Adrenal gland (tissue), 12 donors: ENCODE data around the gene SLIT3. TPM values are rescaled to one million over a fixed set of nuclear protein-coding genes. Genes with fewer than 3 reads are reported as not detected.

Source experiments
- DNase-seq, 7 donors: peaks; one replicate each; pipeline ENCODE4 v3.0.0-alpha.2; 2019 to 2020
- H3K27ac ChIP-seq, 5 donors: fragments of 200-600 bp; sonication (generic) in 4 of 5; 1 replicate in 3 of 5; 2 replicates in 2 of 5; pipeline versions ENCODE4 v1.5.1 to v1.8.0; 2016 to 2020; ENCODE audit warnings: mild to moderate bottlenecking in 1 of 5
- H3K27me3 ChIP-seq: fragments of 200-600 bp; 2 replicates; pipeline ENCODE4 v1.8.0; 2021
- H3K36me3 ChIP-seq, 2 donors: fragments of 200-600 bp; replicated peaks in 1 of 2; 1 replicate in 1 of 2; 2 replicates in 1 of 2; pipeline versions ENCODE4 v1.5.1 to v1.8.0; 2018 to 2022
- H3K4me1 ChIP-seq, 2 donors: fragments of 200-600 bp; replicated peaks in 1 of 2; 1 replicate in 1 of 2; 2 replicates in 1 of 2; pipeline versions ENCODE4 v1.5.1 to v1.8.0; 2018 to 2021
- H3K4me3 ChIP-seq, 4 donors: fragments of 200-600 bp; sonication (generic) in 3 of 4; one replicate each; pipeline ENCODE4 v1.5.1; 2016 to 2018
- H3K9me3 ChIP-seq, 3 donors: fragments of 200-600 bp; sonication (generic) in 1 of 3; replicated peaks in 1 of 3; 1 replicate in 2 of 3; 2 replicates in 1 of 3; pipeline versions ENCODE4 v1.5.1 to v1.8.0; 2016 to 2021
- POLR2A ChIP-seq, 2 donors: fragments of 450-650 bp; IDR thresholded peaks; one replicate each; pipeline ENCODE4 v1.6.1; 2017; ENCODE audit warnings: antibody characterized with exemption in 2 of 2, mild to moderate bottlenecking in 2 of 2, moderate library complexity in 1 of 2
- WGBS, 4 donors: extraction: QIAGEN DNeasy Blood & Tissue Kit in 2 of 4; methylation state at CpG; one replicate each; pipeline versions ENCODE4 v1.1.5 to v1.1.7; 2013 to 2017; 5-methylcytosine and 5-hydroxymethylcytosine counted together
- intact Hi-C, 2 donors: fragments of 100-400 bp; cut with DNase I; formaldehyde crosslinking; loops; one replicate each; pipeline versions ENCODE4 v1.14.1 to v1.15.0; 2022 to 2023
- polyA plus RNA-seq, 3 donors: library from polyadenylated mRNA; stranded (reverse); fragments of 200-250 nt in 2 of 3; fragments of 350-450 nt in 1 of 3; fragmentation: Illumina TruSeq in 1 of 3; extraction: RNeasy Lipid Tissue Mini Kit (QIAGEN cat#74804) in 1 of 3; gene quantifications; one replicate each; pipeline ENCODE4 v1.2.3, GENCODE V29; 2013 to 2014
- total RNA-seq, 9 donors: library from RNA; depleted of rRNA in 4 of 9; stranded (reverse); fragments of >200 nt in 4 of 9; fragments of 120-200 nt in 1 of 9; fragmentation: NEBNext Ultra II Directional in 1 of 9; extraction: Animal tissue kit (Norgen Biotek cat#: 25700) in 1 of 9; gene quantifications; one replicate each; pipeline versions ENCODE4 v1.1.0 to v1.2.4, GENCODE V29; 2013 to 2023
- TF ChIP-seq, protein P1 (sequence below), 6 experiments: fragments of 450-650 bp in 4 of 6; fragments of 200-600 bp in 2 of 6; sonication (generic) in 1 of 6; IDR thresholded peaks; 1 replicate in 5 of 6; 2 replicates in 1 of 6; pipeline versions ENCODE4 v1.5.1 to v1.8.0; 2016 to 2021; ENCODE audit warnings: antibody characterized with exemption in 6 of 6, mild to moderate bottlenecking in 2 of 6, moderate library complexity in 1 of 6
- donor health status: healthy with polysubstance abuse.
- donor health status: Bipolar disorder and iron deficiency.
- donor health status: DM: yes; HTN: yes; CAD: no.
- donor health status: DM: no; HTN: no; CAD: no.
- donor health status: DM: no; HTN: no; CAD: no.
- donor health status: DM: yes; HTN: yes; CAD: no.

Gene SLIT3
- total and polyA plus RNA-seq, 12 donors: 10.0 to 94.1 (median 32.8) TPM

DNA sequence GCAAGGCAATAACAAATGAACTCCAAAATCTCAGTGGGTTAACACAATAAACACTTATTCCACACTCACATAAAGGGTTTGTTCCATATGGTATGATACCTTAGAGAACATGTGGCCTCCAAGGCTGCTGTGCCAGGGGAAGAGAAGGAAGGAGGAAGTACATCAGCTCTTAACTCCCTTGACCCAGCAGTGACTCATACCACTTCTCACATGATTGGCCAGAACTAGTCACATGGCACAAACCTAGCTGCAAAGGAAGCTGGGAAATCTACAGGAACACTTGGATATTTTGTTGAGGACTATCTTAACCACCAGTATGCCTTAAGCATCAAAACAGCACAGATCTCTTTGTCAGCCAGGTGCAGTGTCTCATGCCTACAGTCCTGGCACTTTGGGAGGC, 99.3 kb downstream of the SLIT3 start:
- Histone ChIP-seq H3K27me3 (no peaks in the 10 kb centered on the region), H3K4me3 (no peak overlapping the region), H3K36me3 (no peaks in the 10 kb centered on the region), H3K27ac (no peak overlapping the region), H3K4me1 (no peaks in the 10 kb centered on the region), H3K9me3 (no peaks in the 10 kb centered on the region)
- no peak for DNase-seq
- TF ChIP-seq, protein P1, sequence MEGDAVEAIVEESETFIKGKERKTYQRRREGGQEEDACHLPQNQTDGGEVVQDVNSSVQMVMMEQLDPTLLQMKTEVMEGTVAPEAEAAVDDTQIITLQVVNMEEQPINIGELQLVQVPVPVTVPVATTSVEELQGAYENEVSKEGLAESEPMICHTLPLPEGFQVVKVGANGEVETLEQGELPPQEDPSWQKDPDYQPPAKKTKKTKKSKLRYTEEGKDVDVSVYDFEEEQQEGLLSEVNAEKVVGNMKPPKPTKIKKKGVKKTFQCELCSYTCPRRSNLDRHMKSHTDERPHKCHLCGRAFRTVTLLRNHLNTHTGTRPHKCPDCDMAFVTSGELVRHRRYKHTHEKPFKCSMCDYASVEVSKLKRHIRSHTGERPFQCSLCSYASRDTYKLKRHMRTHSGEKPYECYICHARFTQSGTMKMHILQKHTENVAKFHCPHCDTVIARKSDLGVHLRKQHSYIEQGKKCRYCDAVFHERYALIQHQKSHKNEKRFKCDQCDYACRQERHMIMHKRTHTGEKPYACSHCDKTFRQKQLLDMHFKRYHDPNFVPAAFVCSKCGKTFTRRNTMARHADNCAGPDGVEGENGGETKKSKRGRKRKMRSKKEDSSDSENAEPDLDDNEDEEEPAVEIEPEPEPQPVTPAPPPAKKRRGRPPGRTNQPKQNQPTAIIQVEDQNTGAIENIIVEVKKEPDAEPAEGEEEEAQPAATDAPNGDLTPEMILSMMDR (IDR thresholded peaks at IDR 0.05): no peak
- no peak for TF ChIP-seq POLR2A (IDR thresholded peaks at IDR 0.05)
- intact Hi-C loops: no loop called here

DNA sequence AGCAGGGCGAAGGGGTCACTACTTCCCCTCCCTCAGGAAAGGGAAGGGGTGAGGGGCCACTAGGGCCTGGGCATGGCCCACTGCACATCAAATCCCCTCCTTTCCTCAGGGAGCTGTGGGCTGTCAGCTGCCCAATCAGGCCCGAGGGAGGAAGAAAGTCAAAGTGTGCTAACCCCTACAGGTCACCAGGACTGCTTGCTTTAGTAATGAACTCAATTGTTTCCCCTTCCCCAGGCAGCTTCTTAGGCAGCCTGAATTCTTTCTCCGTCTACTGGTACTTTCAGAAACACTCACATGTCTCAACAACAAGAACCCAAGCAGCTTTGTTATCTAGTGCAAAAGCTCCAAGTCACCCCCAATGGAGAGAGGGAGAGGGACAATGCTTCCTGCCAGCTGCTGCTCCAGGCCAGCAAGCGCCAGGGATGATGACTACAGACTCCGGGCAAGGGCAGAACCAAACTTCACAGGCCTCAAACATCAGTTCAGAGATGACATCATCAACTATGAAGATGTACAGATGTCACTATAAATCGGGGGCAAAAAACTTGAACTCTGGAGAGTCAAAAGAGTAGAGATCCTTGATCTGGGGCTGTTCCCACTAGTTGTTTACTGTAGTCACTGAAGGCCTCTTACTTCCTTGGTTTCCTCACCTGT, 100.7 kb downstream of the SLIT3 start:
- H3K9me3 ChIP-seq: no peaks in the 10 kb centered on the region
- no peaks in the 10 kb centered on the region for H3K36me3 ChIP-seq
- no peaks in the 10 kb centered on the region for H3K27me3 ChIP-seq
- H3K4me1 ChIP-seq: no peaks in the 10 kb centered on the region
- TF ChIP-seq POLR2A (IDR thresholded peaks at IDR 0.05): no peak
- TF ChIP-seq, protein P1 (IDR thresholded peaks at IDR 0.05): no peak
- no peak overlapping the region for H3K27ac ChIP-seq
- H3K4me3 ChIP-seq: no peak overlapping the region
- no peak for DNase-seq
- 68 to 78% (median 77%) methylated on average over 5 to 6 of the region's 6 CpGs for WGBS, 4 donors
- intact Hi-C loops: no loop called here

DNA sequence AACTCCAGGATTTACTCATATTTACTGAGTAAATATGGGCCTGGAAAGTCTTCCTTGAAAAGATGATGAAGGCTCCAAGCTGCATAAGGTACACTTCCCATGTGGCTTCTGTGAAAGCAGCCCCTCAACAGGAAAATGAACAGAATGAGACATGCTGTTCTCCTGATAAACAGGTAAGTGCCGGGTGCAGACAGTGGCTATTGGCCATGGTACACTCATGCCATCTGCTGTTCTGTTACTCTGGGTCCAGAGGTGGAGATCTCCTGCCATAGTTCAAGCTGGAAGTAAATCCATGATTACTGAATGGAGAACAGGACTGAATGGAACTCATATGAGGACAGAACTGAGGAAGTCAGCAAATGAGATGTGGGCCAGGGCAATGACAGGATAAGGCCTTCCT, 103.6 kb downstream of the SLIT3 start:
- Histone ChIP-seq H3K36me3 (no peaks in the 10 kb centered on the region), H3K27ac (no peak overlapping the region), H3K4me3 (no peak overlapping the region), H3K9me3 (no peaks in the 10 kb centered on the region), H3K4me1 (no peaks in the 10 kb centered on the region), H3K27me3 (no peaks in the 10 kb centered on the region)
- intact Hi-C loops: no loop called here
- 61 to 80% (median 68%) methylated on average over 1 of the region's 1 CpG for WGBS, 4 donors
- peak in 5 of 7 donors; percentile 12 to 69 (median 27) for DNase-seq
- TF ChIP-seq, protein P1 (IDR thresholded peaks at IDR 0.05): peak in 5 of 6 experiments; percentile 15 to 38 (median 35)
- TF ChIP-seq POLR2A (IDR thresholded peaks at IDR 0.05): no peak

DNA sequence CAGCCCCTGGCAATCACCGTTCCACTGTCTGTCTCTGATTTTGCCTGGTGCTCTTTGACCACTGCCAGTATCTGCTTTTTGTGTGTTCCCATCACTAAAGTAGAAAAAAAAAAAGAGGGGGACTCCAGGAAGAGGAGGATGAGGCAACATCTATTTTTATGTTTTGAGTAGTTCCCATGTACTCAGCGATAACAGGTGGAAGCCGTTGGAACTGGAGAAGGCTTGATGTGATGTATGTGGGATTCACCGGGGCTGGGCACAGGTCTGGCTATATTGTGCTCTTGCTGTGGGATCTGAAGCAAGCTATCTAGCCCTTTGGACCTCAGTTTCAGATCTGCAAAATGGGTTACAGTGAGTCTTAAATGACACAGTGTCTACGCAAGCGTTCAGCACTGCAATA, 104.9 kb downstream of the SLIT3 start:
- 85 to 97% (median 95%) methylated on average over 6 of the region's 6 CpGs for WGBS, 4 donors
- no peak for TF ChIP-seq POLR2A (IDR thresholded peaks at IDR 0.05)
- TF ChIP-seq, protein P1 (IDR thresholded peaks at IDR 0.05): no peak
- H3K9me3 ChIP-seq: no peaks in the 10 kb centered on the region
- H3K27me3 ChIP-seq: no peaks in the 10 kb centered on the region
- no peak overlapping the region for H3K27ac ChIP-seq
- H3K36me3 ChIP-seq: no peaks in the 10 kb centered on the region
- no peaks in the 10 kb centered on the region for H3K4me1 ChIP-seq
- H3K4me3 ChIP-seq: no peak overlapping the region
- intact Hi-C loops: no loop called here
- no peak for DNase-seq
